Brain microvascular endothelial cell (primary cell): ENCODE measurements around the gene VWA1.

ENCODE experiments used
- DNase-seq: peaks from one replicate; pipeline ENCODE4 v3.0.0-alpha.2; 2020
- H3K27ac ChIP-seq: fragments of 250-450 bp; sonication (Bioruptor Pico); 2 replicates; pipeline ENCODE4 v1.5.1; 2020; ENCODE audit warnings: mild to moderate bottlenecking, moderate library complexity
- H3K27me3 ChIP-seq: fragments of 250-450 bp; sonication (Bioruptor Pico); replicated peaks from 2 replicates; pipeline ENCODE4 v1.5.1; 2020; ENCODE audit warnings: mild to moderate bottlenecking
- H3K36me3 ChIP-seq: fragments of 250-450 bp; sonication (Bioruptor Pico); replicated peaks from 2 replicates; pipeline ENCODE4 v1.5.1; 2020; ENCODE audit warnings: mild to moderate bottlenecking
- H3K4me3 ChIP-seq: 2 replicates; pipeline ENCODE4 v1.5.1; 2011; ENCODE audit warnings: low read depth, mild to moderate bottlenecking, control low read depth, low read length, moderate library complexity
- CTCF ChIP-seq: IDR thresholded peaks from 2 replicates; pipeline ENCODE4 v1.5.1; 2011; ENCODE audit warnings: low read depth, mild to moderate bottlenecking, moderate library complexity, low read length, control low read depth, inconsistent platforms; ENCODE audit errors: missing control alignments
- in situ Hi-C: cut with HindIII; loops from 2 replicates; pipeline ENCODE4 v1.10.0; 2017; ENCODE audit warnings: low sequenced_read_pairs, low pct_ligation_motif_present

VWA1 gene

GRCh38 chr1:1436630-1437032, 1.1 kb downstream of the VWA1 start:
- Histone ChIP-seq H3K27ac (no peak overlapping the region), H3K27me3 (no peaks in the 10 kb centered on the region), H3K4me3 (no peak overlapping the region), H3K36me3 (no peaks in the 10 kb centered on the region)
- no peak for TF ChIP-seq CTCF
- in situ Hi-C loops = no loop called here
- no peak for DNase-seq

- no peaks in the 10 kb centered on the region for H3K36me3 ChIP-seq
- no peak overlapping the region for H3K27ac ChIP-seq
- in situ Hi-C loops = no loop called here
- no peak for TF ChIP-seq CTCF
- no peak for DNase-seq
- no peak overlapping the region for H3K4me3 ChIP-seq
- no peaks in the 10 kb centered on the region for H3K27me3 ChIP-seq
These were observed 1.8 kb downstream of the VWA1 start for GRCh38 chr1:1437033-1437903.

GRCh38 chr1:1437904-1438376, 2.5 kb downstream of the VWA1 start:
- in situ Hi-C loops = no loop called here
- Histone ChIP-seq H3K27me3 (no peaks in the 10 kb centered on the region), H3K27ac (no peak overlapping the region), H3K4me3 (no peak overlapping the region), H3K36me3 (no peaks in the 10 kb centered on the region)
- DNase-seq = no peak
- no peak for TF ChIP-seq CTCF

- Histone ChIP-seq H3K27ac (no peak overlapping the region), H3K4me3 (no peak overlapping the region), H3K27me3 (no peaks in the 10 kb centered on the region), H3K36me3 (no peaks in the 10 kb centered on the region)
- in situ Hi-C loops = no loop called here
- DNase-seq = no peak
- no peak for TF ChIP-seq CTCF
These were observed 3.3 kb downstream of the VWA1 start for GRCh38 chr1:1438531-1439381.

- no peak overlapping the region for H3K4me3 ChIP-seq
- DNase-seq = no peak
- in situ Hi-C loops = no loop called here
- no peaks in the 10 kb centered on the region for H3K36me3 ChIP-seq
- TF ChIP-seq CTCF = no peak
- H3K27me3 ChIP-seq = no peaks in the 10 kb centered on the region
- H3K27ac ChIP-seq = no peak overlapping the region
These were observed 4.2 kb downstream of the VWA1 start for GRCh38 chr1:1439546-1440261.
